C4-2B (cell line): Measurements from ENCODE around the gene NME9.

Source experiments
- ZFX ChIP-seq: fragments of 450-650 bp; IDR thresholded peaks from 2 replicates; pipeline ENCODE4 v1.6.1; 2017
- TF ChIP-seq, protein P1 (sequence below): fragments of 450-650 bp; conservative IDR thresholded peaks from 2 replicates; pipeline ENCODE4 v1.5.1; 2017; ENCODE audit warnings: mild to moderate bottlenecking

DNA sequence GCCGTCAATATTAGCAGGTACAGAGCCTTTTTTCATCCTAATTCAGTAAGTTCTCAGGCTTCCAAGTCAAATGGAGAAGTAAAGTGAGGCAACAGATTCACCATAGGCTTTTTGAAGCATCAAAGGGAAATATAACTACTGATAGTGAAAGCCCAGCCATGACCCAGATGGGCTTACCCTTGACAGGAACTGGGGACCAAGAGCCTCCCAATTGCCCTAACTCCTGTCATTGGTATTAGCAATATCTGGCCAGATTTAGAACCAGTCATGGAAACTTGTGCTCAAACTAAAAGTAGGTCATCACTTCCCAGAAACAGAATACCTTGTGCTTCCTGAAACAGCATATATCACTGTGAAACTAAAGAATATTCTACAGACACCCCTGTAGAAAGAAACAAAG is 33.0 kb downstream of the NME9 start:
- TF ChIP-seq, protein P1, sequence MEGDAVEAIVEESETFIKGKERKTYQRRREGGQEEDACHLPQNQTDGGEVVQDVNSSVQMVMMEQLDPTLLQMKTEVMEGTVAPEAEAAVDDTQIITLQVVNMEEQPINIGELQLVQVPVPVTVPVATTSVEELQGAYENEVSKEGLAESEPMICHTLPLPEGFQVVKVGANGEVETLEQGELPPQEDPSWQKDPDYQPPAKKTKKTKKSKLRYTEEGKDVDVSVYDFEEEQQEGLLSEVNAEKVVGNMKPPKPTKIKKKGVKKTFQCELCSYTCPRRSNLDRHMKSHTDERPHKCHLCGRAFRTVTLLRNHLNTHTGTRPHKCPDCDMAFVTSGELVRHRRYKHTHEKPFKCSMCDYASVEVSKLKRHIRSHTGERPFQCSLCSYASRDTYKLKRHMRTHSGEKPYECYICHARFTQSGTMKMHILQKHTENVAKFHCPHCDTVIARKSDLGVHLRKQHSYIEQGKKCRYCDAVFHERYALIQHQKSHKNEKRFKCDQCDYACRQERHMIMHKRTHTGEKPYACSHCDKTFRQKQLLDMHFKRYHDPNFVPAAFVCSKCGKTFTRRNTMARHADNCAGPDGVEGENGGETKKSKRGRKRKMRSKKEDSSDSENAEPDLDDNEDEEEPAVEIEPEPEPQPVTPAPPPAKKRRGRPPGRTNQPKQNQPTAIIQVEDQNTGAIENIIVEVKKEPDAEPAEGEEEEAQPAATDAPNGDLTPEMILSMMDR = no peak
- TF ChIP-seq ZFX = no peak
